SK-N-SH (cell line): ENCODE results near the gene GHR. TPM values are rescaled to one million over a fixed set of nuclear protein-coding genes. Genes with fewer than 3 reads are reported as not detected.

Experiments used
- CTCF ChIA-PET: fragments of 300-600, 350-600 bp; formaldehyde crosslinking; extraction: SDS; loops from one replicate; lab custom pipeline; 2021; lab: Yijun Ruan, JAX
- POLR2A ChIA-PET: fragments of 350-600 bp; sonication (Branson Sonifier 250); formaldehyde crosslinking; extraction: SDS; loops from one replicate; lab custom pipeline; 2020; ENCODE audit warnings: antibody characterized with exemption, inconsistent platforms; lab: Yijun Ruan, JAX
- DNase-seq: peaks from one replicate; pipeline ENCODE4 v3.0.0; 2012
- H2AFZ ChIP-seq: fragments of 200-600 bp; sonication (generic); 2 replicates; pipeline ENCODE4 v1.8.1; 2016; ENCODE audit warnings: antibody characterized with exemption, mild to moderate bottlenecking, low read depth
- H3F3A ChIP-seq: fragments of 200-600 bp; sonication (generic); replicated peaks from 2 replicates; pipeline ENCODE3; 2016; ENCODE audit warnings: antibody characterized with exemption, mild to moderate bottlenecking; ENCODE audit not compliant: insufficient read depth
- H3K27ac ChIP-seq, 2 experiments: fragments of 200-500 bp in 1 of 2; fragments of 200-600 bp in 1 of 2; sonication (Bioruptor generic) in 1 of 2; sonication (generic), shearing (Covaris generic) in 1 of 2; 2 replicates each; pipeline versions ENCODE4 v1.5.1 to v1.6.1; 2014 to 2016; ENCODE audit warnings: low read depth in 2 of 2, inconsistent platforms in 1 of 2, low read length in 1 of 2, mild to moderate bottlenecking in 1 of 2, mixed read lengths in 1 of 2
- H3K27me3 ChIP-seq: fragments of 200-600 bp; sonication (generic), shearing (Covaris generic); 2 replicates; pipeline ENCODE4 v1.6.1; 2016; ENCODE audit warnings: mixed run types; ENCODE audit not compliant: insufficient read depth
- H3K36me3 ChIP-seq, 2 experiments: fragments of 200-500 bp in 1 of 2; fragments of 200-600 bp in 1 of 2; sonication (Bioruptor generic) in 1 of 2; sonication (generic) in 1 of 2; replicated peaks in 1 of 2; 2 replicates each; pipeline versions ENCODE3 to v1.5.1; 2014 to 2016; ENCODE audit warnings: low read length in 1 of 2, mild to moderate bottlenecking in 1 of 2; ENCODE audit not compliant: insufficient read depth in 2 of 2, control insufficient read depth in 1 of 2
- H3K4me1 ChIP-seq, 2 experiments: fragments of 200-500 bp in 1 of 2; fragments of 200-600 bp in 1 of 2; sonication (Bioruptor generic) in 1 of 2; sonication (generic), shearing (Covaris generic) in 1 of 2; 2 replicates each; pipeline versions ENCODE4 v1.5.1 to v1.6.1; 2014 to 2016; ENCODE audit warnings: low read depth in 1 of 2, low read length in 1 of 2, mixed run types in 1 of 2; ENCODE audit not compliant: insufficient read depth in 2 of 2, control insufficient read depth in 1 of 2
- H3K4me2 ChIP-seq: fragments of 200-600 bp; sonication (generic), shearing (Covaris generic); 2 replicates; pipeline ENCODE4 v1.6.1; 2017; ENCODE audit warnings: mixed run types
- H3K4me3 ChIP-seq, 2 experiments: fragments of 200-500 bp in 1 of 2; fragments of 200-600 bp in 1 of 2; sonication (Bioruptor generic) in 1 of 2; sonication (generic), shearing (Covaris generic) in 1 of 2; 2 replicates each; pipeline versions ENCODE4 v1.5.1 to v1.8.1; 2014 to 2016; ENCODE audit warnings: low read depth in 2 of 2, inconsistent platforms in 1 of 2, low read length in 1 of 2, mild to moderate bottlenecking in 1 of 2, mixed read lengths in 1 of 2, moderate library complexity in 1 of 2
- H3K79me2 ChIP-seq: fragments of 200-600 bp; sonication (generic); 2 replicates; pipeline ENCODE4 v1.8.1; 2017; ENCODE audit warnings: mild to moderate bottlenecking; ENCODE audit not compliant: insufficient read depth
- H3K9ac ChIP-seq: fragments of 200-600 bp; sonication (generic); 2 replicates; pipeline ENCODE4 v1.6.1; 2017; ENCODE audit warnings: mixed run types
- H3K9me2 ChIP-seq: fragments of 200-600 bp; sonication (generic); 2 replicates; pipeline ENCODE4 v1.6.1; 2017; ENCODE audit warnings: mixed run types
- H3K9me3 ChIP-seq: fragments of 200-600 bp; sonication (generic); 2 replicates; pipeline ENCODE4 v1.6.1; 2017; ENCODE audit warnings: mixed run types, mild to moderate bottlenecking, moderate library complexity
- H4K20me1 ChIP-seq: fragments of 200-600 bp; sonication (generic); 2 replicates; pipeline ENCODE4 v1.6.1; 2017; ENCODE audit warnings: mild to moderate bottlenecking, mixed run types; ENCODE audit not compliant: insufficient read depth
- CHD2 ChIP-seq: fragments of 150-350 bp; IDR thresholded peaks from 2 replicates; pipeline ENCODE4 v1.6.1; 2018; ENCODE audit warnings: low read length; ENCODE audit not compliant: partially characterized antibody
- ELF1 ChIP-seq: IDR thresholded peaks from 2 replicates; pipeline ENCODE4 v1.4.0; 2012
- EP300 ChIP-seq, 2 experiments: IDR thresholded peaks; 2 replicates each; pipeline versions ENCODE4 v1.4.0 to v1.6.1; 2012; ENCODE audit warnings: borderline replicate concordance in 1 of 2, low read depth in 1 of 2, low read length in 1 of 2
- EZH2phosphoT487 ChIP-seq: fragments of 200-600 bp; sonication (generic); IDR thresholded peaks from 2 replicates; pipeline ENCODE4 v1.6.1; 2017; ENCODE audit warnings: low read depth, mixed run types, mild to moderate bottlenecking, antibody characterized with exemption, moderate library complexity, borderline replicate concordance
- FOSL2 ChIP-seq: IDR thresholded peaks from 2 replicates; pipeline ENCODE4 v1.4.0; 2012; ENCODE audit warnings: low read depth, mild to moderate bottlenecking, moderate library complexity, borderline replicate concordance
- GABPA ChIP-seq: IDR thresholded peaks from 2 replicates; pipeline ENCODE4 v1.4.0; 2012; ENCODE audit warnings: low read depth, mild to moderate bottlenecking
- GATA2 ChIP-seq: sonication (generic); formaldehyde crosslinking; IDR thresholded peaks from 2 replicates; pipeline ENCODE4 v1.5.0; 2020; ENCODE audit warnings: mild to moderate bottlenecking, missing genetic modification reagents
- MXI1 ChIP-seq: IDR thresholded peaks from 2 replicates; pipeline ENCODE4 v1.6.1; 2012; ENCODE audit warnings: mild to moderate bottlenecking, low read depth, low read length, improper control_type of control experiment
- NRF1 ChIP-seq: IDR thresholded peaks from 2 replicates; pipeline ENCODE4 v1.6.1; 2012; ENCODE audit warnings: low read depth, mild to moderate bottlenecking, low read length
- POLR2AphosphoS5 ChIP-seq: IDR thresholded peaks from 2 replicates; pipeline ENCODE4 v1.6.1; 2012; ENCODE audit warnings: low read depth, low read length
- RCOR1 ChIP-seq: fragments of 150-350 bp; IDR thresholded peaks from 2 replicates; pipeline ENCODE4 v1.6.1; 2017; ENCODE audit warnings: antibody characterized with exemption, low read length
- SMC3 ChIP-seq: IDR thresholded peaks from 2 replicates; pipeline ENCODE4 v1.6.1; 2012; ENCODE audit warnings: low read depth, low read length, improper control_type of control experiment
- WGBS: methylation state at CpG from one replicate; pipeline ENCODE4 v1.1.6; 2017; ENCODE audit warnings: low lambda C conversion rate; 5-methylcytosine and 5-hydroxymethylcytosine counted together
- polyA plus RNA-seq, 3 experiments: library from polyadenylated mRNA; depleted of rRNA; stranded (reverse); fragments of >200 nt; gene quantifications; 2 replicates each; pipeline ENCODE4 v1.2.3, GENCODE V29; 2012
- TF ChIP-seq, protein P1 (sequence below): fragments of 150-350 bp; IDR thresholded peaks from 2 replicates; pipeline ENCODE4 v1.6.1; 2017; ENCODE audit warnings: antibody characterized with exemption, low read length, low read depth, borderline replicate concordance
- TF ChIP-seq, protein P2 (sequence below): IDR thresholded peaks from 2 replicates; pipeline ENCODE4 v1.4.0; 2012; ENCODE audit warnings: low read depth, borderline replicate concordance
- TF ChIP-seq, protein P3 (sequence below): IDR thresholded peaks from 2 replicates; pipeline ENCODE4 v1.6.1; 2012; ENCODE audit warnings: mild to moderate bottlenecking, low read depth, low read length, moderate library complexity

GHR gene
- polyA plus RNA-seq, 1 of the 3 experiments (the other 2 are of a cell fraction): 0.03 TPM

DNA sequence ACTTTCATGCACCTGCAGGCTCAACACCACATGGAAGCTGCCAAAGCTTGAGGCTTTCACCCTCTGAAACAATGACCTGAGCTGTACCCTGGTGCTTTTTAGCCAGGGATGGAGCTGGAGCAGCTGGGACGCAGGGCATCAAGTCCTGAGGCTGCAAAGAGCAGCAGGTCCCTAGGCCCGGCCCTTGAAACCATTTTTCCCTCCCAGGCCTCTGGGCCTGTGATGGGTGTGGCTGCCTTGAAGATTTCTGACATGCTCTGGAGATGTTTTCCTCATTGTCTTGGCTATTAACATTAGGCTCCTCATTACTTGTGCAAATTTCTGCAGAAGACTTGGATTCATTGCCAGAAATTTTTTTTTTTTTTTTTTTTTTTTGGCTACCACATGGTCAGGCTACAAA lies 30.3 kb upstream of the GHR start:
- Histone ChIP-seq H4K20me1 (no peaks in the 10 kb centered on the region), H3K4me3 (no peak overlapping the region), H3K36me3 (no peaks in the 10 kb centered on the region), H3F3A (no peaks in the 10 kb centered on the region), H3K4me1 (no peaks in the 10 kb centered on the region), H3K27me3 (no peaks in the 10 kb centered on the region), H3K79me2 (no peaks in the 10 kb centered on the region), H2AFZ (no peak overlapping the region), H3K9ac (no peak overlapping the region), H3K9me2 (no peaks in the 10 kb centered on the region), H3K27ac (no peak overlapping the region), H3K4me2 (no peak overlapping the region), H3K9me3 (no peaks in the 10 kb centered on the region)
- TF ChIP-seq GATA2 (CRISPR knock-in tag): no peak
- TF ChIP-seq, protein P1, sequence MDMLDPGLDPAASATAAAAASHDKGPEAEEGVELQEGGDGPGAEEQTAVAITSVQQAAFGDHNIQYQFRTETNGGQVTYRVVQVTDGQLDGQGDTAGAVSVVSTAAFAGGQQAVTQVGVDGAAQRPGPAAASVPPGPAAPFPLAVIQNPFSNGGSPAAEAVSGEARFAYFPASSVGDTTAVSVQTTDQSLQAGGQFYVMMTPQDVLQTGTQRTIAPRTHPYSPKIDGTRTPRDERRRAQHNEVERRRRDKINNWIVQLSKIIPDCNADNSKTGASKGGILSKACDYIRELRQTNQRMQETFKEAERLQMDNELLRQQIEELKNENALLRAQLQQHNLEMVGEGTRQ: no peak
- no peak for TF ChIP-seq MXI1
- no peak for TF ChIP-seq EZH2phosphoT487
- no peak for TF ChIP-seq CHD2
- no peak for TF ChIP-seq EP300 (IDR thresholded peaks at IDR 0.05; ENCODE audit: borderline replicate concordance in 1 of 2, low read depth in 1 of 2, low read length in 1 of 2)
- TF ChIP-seq SMC3: no peak
- TF ChIP-seq GABPA: no peak
- no peak for TF ChIP-seq FOSL2
- no peak for TF ChIP-seq ELF1
- TF ChIP-seq, protein P2, sequence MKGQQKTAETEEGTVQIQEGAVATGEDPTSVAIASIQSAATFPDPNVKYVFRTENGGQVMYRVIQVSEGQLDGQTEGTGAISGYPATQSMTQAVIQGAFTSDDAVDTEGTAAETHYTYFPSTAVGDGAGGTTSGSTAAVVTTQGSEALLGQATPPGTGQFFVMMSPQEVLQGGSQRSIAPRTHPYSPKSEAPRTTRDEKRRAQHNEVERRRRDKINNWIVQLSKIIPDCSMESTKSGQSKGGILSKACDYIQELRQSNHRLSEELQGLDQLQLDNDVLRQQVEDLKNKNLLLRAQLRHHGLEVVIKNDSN: no peak
- TF ChIP-seq NRF1: no peak
- no peak for TF ChIP-seq RCOR1
- TF ChIP-seq POLR2AphosphoS5: no peak
- TF ChIP-seq, protein P3, sequence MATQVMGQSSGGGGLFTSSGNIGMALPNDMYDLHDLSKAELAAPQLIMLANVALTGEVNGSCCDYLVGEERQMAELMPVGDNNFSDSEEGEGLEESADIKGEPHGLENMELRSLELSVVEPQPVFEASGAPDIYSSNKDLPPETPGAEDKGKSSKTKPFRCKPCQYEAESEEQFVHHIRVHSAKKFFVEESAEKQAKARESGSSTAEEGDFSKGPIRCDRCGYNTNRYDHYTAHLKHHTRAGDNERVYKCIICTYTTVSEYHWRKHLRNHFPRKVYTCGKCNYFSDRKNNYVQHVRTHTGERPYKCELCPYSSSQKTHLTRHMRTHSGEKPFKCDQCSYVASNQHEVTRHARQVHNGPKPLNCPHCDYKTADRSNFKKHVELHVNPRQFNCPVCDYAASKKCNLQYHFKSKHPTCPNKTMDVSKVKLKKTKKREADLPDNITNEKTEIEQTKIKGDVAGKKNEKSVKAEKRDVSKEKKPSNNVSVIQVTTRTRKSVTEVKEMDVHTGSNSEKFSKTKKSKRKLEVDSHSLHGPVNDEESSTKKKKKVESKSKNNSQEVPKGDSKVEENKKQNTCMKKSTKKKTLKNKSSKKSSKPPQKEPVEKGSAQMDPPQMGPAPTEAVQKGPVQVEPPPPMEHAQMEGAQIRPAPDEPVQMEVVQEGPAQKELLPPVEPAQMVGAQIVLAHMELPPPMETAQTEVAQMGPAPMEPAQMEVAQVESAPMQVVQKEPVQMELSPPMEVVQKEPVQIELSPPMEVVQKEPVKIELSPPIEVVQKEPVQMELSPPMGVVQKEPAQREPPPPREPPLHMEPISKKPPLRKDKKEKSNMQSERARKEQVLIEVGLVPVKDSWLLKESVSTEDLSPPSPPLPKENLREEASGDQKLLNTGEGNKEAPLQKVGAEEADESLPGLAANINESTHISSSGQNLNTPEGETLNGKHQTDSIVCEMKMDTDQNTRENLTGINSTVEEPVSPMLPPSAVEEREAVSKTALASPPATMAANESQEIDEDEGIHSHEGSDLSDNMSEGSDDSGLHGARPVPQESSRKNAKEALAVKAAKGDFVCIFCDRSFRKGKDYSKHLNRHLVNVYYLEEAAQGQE: no peak
- CTCF ChIA-PET: no interaction called here
- 0% methylated on average over 2 of the region's 2 CpGs for WGBS
- POLR2A ChIA-PET: no interaction called here
- DNase-seq: no peak
